Inferior parietal cortex (tissue), 1 donor: ENCODE data around the gene KDM1A.

Experiments
- DNase-seq: peaks from one replicate; pipeline ENCODE4 v3.0.0-alpha.2; 2016; ENCODE audit errors: extremely low spot score

The KDM1A gene

GRCh38 chr1:23069675-23070074 lies 50.4 kb downstream of the KDM1A start:
- DNase-seq = no peak

GRCh38 chr1:23074012-23074411 lies 54.7 kb downstream of the KDM1A start:
- DNase-seq = no peak

GRCh38 chr1:23079025-23079424 lies 59.8 kb downstream of the KDM1A start:
- DNase-seq = no peak

- no peak for DNase-seq
Observed at GRCh38 chr1:23080885-23081284, 61.6 kb downstream of the KDM1A start.

- DNase-seq = no peak
Observed at GRCh38 chr1:23081376-23081775, 62.1 kb downstream of the KDM1A start.

GRCh38 chr1:23083714-23084480 lies 64.6 kb downstream of the KDM1A start:
- DNase-seq = no peak

GRCh38 chr1:23084880-23085279 lies 65.6 kb downstream of the KDM1A start:
- DNase-seq = no peak

GRCh38 chr1:23085696-23086095 lies 66.4 kb downstream of the KDM1A start:
- DNase-seq = no peak

GRCh38 chr1:23088027-23088426 lies 68.8 kb downstream of the KDM1A start:
- no peak for DNase-seq

GRCh38 chr1:23090056-23090455 lies 70.8 kb downstream of the KDM1A start:
- DNase-seq = no peak

GRCh38 chr1:23091545-23091944 lies 72.3 kb downstream of the KDM1A start:
- no peak for DNase-seq

GRCh38 chr1:23092447-23092846 lies 73.2 kb downstream of the KDM1A start:
- no peak for DNase-seq

GRCh38 chr1:23097316-23097715 lies 78.0 kb downstream of the KDM1A start:
- no peak for DNase-seq

GRCh38 chr1:23098463-23099170 lies 79.3 kb downstream of the KDM1A start:
- DNase-seq = peak; percentile 89

GRCh38 chr1:23099171-23099536 lies 79.9 kb downstream of the KDM1A start:
- DNase-seq = peak; percentile 44

- no peak for DNase-seq
Observed at GRCh38 chr1:23100074-23100748, 80.9 kb downstream of the KDM1A start.

- no peak for DNase-seq
Observed at GRCh38 chr1:23101101-23101827, 82.0 kb downstream of the KDM1A start.

GRCh38 chr1:23101887-23102286 lies 82.6 kb downstream of the KDM1A start:
- DNase-seq = no peak

- DNase-seq = no peak
Observed at GRCh38 chr1:23102289-23102688, 83.0 kb downstream of the KDM1A start.

GRCh38 chr1:23103001-23103889 lies 84.0 kb downstream of the KDM1A start:
- DNase-seq = no peak

- no peak for DNase-seq
Observed at GRCh38 chr1:23108918-23109533, 89.8 kb downstream of the KDM1A start.
